ENCODE measurements around the gene ATG5. TPM values are rescaled to one million over a fixed set of nuclear protein-coding genes. Genes with fewer than 3 reads are reported as not detected.
"Not testable (repeated sequence)": the region's sequence is repeated elsewhere in the genome, so short reads cannot be mapped to it uniquely, and the experiment has no call there.

The ATG5 gene
- polyA plus RNA-seq, 1 donor (not counting 4 experiments of a cell fraction or from before 2014, with no cell fraction given) = 60.0 TPM

DNA sequence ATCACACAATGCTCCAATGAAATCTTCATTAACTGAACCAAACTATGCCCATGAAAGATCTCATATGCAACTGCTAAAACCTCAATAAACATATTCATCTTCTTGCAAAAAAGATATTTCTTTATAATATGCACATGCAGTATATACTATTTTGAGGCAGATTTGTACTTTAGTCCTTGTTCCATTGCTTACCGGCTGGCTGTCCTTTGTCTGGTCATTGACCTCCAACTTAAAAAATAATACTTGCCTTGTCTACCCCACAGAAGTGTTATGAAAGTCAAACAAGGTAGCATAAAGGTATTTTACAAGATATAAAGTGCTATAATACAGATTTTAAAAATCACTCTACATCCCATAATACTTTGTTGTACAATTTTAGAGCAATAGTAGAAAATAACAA lies 88.3 kb downstream of the ATG5 start:
- Histone ChIP-seq H3K9me1 (ENCODE audit: control insufficient read depth, extremely low read depth, insufficient read depth, low read length) (no peaks in the 10 kb centered on the region), H3K27ac (ENCODE audit: control insufficient read depth, insufficient read depth, low read length) (no peak overlapping the region), H3K9ac (ENCODE audit: control insufficient read depth, extremely low read depth, insufficient read depth, low read length) (no peak overlapping the region), H3K4me3 (ENCODE audit: control insufficient read depth in 2 of 3, extremely low read depth in 1 of 3, insufficient read depth in 2 of 3, low read depth in 1 of 3, low read length in 3 of 3) (no peak overlapping the region), H2AFZ (ENCODE audit: control insufficient read depth, low read length) (no peak overlapping the region), H3K36me3 (ENCODE audit: control insufficient read depth in 2 of 2, extremely low read depth in 1 of 2, insufficient read depth in 2 of 2, low read length in 2 of 2) (peaks cover 0 to 3% of the 10 kb centered on the region in 2 experiments), H3K4me1 (ENCODE audit: control insufficient read depth, extremely low read depth, insufficient read depth, low read length) (no peaks in the 10 kb centered on the region), H3K27me3 (ENCODE audit: control insufficient read depth, extremely low read depth, insufficient read depth, low read length) (no peaks in the 10 kb centered on the region), H3K9me3 (ENCODE audit: control insufficient read depth, low read depth, low read length) (no peaks in the 10 kb centered on the region), H3K4me2 (ENCODE audit: control insufficient read depth, extremely low read depth, insufficient read depth, low read depth, low read length) (no peak overlapping the region), H4K20me1 (ENCODE audit: control insufficient read depth, extremely low read depth, insufficient read depth, low read length) (no peaks in the 10 kb centered on the region), H3K79me2 (ENCODE audit: control insufficient read depth, insufficient read depth, low read length) (peaks cover 13% of the 10 kb centered on the region)
- DNase-seq (ENCODE audit: low read depth, low spot score) (no peak), FAIRE-seq (no peak)
- dilution Hi-C loops (cut with MboI; ENCODE audit: extremely low pct_ligation_motif_present, low sequenced_read_pairs) = no loop called here
- TF ChIP-seq, protein P1, sequence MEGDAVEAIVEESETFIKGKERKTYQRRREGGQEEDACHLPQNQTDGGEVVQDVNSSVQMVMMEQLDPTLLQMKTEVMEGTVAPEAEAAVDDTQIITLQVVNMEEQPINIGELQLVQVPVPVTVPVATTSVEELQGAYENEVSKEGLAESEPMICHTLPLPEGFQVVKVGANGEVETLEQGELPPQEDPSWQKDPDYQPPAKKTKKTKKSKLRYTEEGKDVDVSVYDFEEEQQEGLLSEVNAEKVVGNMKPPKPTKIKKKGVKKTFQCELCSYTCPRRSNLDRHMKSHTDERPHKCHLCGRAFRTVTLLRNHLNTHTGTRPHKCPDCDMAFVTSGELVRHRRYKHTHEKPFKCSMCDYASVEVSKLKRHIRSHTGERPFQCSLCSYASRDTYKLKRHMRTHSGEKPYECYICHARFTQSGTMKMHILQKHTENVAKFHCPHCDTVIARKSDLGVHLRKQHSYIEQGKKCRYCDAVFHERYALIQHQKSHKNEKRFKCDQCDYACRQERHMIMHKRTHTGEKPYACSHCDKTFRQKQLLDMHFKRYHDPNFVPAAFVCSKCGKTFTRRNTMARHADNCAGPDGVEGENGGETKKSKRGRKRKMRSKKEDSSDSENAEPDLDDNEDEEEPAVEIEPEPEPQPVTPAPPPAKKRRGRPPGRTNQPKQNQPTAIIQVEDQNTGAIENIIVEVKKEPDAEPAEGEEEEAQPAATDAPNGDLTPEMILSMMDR (optimal IDR thresholded peaks at IDR 0.05 in 1 of 3, IDR thresholded peaks at IDR 0.05 in 1 of 3, conservative IDR thresholded peaks at IDR 0.05 in 1 of 3; ENCODE audit: extremely low read depth in 1 of 3, insufficient read depth in 2 of 3, low read length in 3 of 3) = no peak
- TF ChIP-seq EZH2 (IDR thresholded peaks at IDR 0.05; ENCODE audit: low read length) = no peak

DNA sequence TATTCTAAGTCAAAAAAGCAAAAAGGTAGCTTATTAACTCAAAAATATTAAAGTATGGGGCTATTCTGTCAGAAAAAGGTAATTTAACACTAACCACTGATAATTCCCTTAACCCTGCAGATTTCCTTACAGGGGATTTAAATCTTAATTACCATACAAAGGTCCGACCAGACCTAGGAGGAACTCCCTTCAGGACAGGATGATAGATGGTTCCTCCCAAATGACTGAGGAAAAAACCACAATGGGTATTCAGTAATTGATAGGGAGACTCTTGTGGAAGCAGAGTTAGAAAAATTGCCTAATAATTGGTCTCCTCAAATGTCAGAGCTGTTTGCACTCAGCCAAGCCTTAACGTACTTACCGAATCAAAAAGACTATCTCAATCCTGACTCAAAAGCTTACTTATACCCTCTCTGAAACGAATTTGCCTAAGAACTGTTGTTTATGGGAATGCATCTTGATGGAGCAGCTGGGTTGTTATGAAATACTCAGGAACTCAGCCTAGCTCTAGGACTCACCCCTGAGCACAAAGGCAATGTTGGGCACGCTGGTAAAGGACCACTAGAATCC lies 95.6 kb downstream of the ATG5 start:
- H3K27me3 ChIP-seq (ENCODE audit: control insufficient read depth, extremely low read depth, insufficient read depth, low read length); H3K9ac ChIP-seq (ENCODE audit: control insufficient read depth, extremely low read depth, insufficient read depth, low read length); H3K4me1 ChIP-seq (ENCODE audit: control insufficient read depth, extremely low read depth, insufficient read depth, low read length); DNase-seq (ENCODE audit: low read depth, low spot score); H4K20me1 ChIP-seq (ENCODE audit: control insufficient read depth, extremely low read depth, insufficient read depth, low read length); H3K4me3 ChIP-seq (ENCODE audit: control insufficient read depth in 2 of 3, extremely low read depth in 1 of 3, insufficient read depth in 2 of 3, low read depth in 1 of 3, low read length in 3 of 3); H3K27ac ChIP-seq (ENCODE audit: control insufficient read depth, insufficient read depth, low read length); H3K79me2 ChIP-seq (ENCODE audit: control insufficient read depth, insufficient read depth, low read length); H3K4me2 ChIP-seq (ENCODE audit: control insufficient read depth, extremely low read depth, insufficient read depth, low read depth, low read length); H3K9me3 ChIP-seq (ENCODE audit: control insufficient read depth, low read depth, low read length); H3K9me1 ChIP-seq (ENCODE audit: control insufficient read depth, extremely low read depth, insufficient read depth, low read length); FAIRE-seq; H3K36me3 ChIP-seq (ENCODE audit: control insufficient read depth in 2 of 2, extremely low read depth in 1 of 2, insufficient read depth in 2 of 2, low read length in 2 of 2); dilution Hi-C loops (cut with MboI; ENCODE audit: extremely low pct_ligation_motif_present, low sequenced_read_pairs); H2AFZ ChIP-seq (ENCODE audit: control insufficient read depth, low read length): not testable (repeated sequence)

Measured in keratinocyte (primary cell).